ENCODE measurements around the gene FHOD3.

DNA sequence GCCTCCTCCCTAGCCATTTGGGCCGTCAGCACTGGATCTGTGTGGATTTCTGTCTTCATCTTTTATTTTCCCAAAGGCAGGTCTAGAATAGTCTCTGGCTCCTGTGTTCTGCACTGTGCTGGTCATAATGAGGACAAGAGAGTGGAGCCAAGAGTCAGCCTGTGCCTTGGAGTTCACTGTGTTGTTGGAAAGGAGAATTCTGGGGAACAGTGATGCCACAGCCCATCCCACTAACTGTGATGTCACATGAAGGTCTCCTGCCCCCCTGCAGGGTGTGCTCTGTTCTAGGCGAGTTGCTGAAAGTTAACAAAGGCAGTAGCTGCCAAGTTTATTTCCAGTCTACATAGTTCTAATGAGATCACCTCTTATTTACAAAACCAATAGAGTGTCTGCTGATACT lies 282.8 kb downstream of the FHOD3 start:
- no peak for TF ChIP-seq POLR2AphosphoS5 (IDR thresholded peaks at IDR 0.05; ENCODE audit: low read depth, low read length)
- TF ChIP-seq POLR2A (IDR thresholded peaks at IDR 0.05; ENCODE audit: low read depth, low read length) = no peak
- TF ChIP-seq SPI1 (IDR thresholded peaks at IDR 0.05; ENCODE audit: low read depth, low read length) = no peak
- no peak for TF ChIP-seq PAX5 (IDR thresholded peaks at IDR 0.05; ENCODE audit: insufficient read depth, low read length, severe bottlenecking)

Data from GM12891 (cell line).